HG02623 (cell line): Measurements from ENCODE around the gene OPN4.

Source experiments
- ATAC-seq: cut with Tn5 transposase; IDR thresholded peaks from one replicate; pipeline ENCODE4 v1.9.1; 2021; ENCODE audit warnings: moderate library complexity; ENCODE audit not compliant: unreplicated experiment

Gene OPN4

DNA sequence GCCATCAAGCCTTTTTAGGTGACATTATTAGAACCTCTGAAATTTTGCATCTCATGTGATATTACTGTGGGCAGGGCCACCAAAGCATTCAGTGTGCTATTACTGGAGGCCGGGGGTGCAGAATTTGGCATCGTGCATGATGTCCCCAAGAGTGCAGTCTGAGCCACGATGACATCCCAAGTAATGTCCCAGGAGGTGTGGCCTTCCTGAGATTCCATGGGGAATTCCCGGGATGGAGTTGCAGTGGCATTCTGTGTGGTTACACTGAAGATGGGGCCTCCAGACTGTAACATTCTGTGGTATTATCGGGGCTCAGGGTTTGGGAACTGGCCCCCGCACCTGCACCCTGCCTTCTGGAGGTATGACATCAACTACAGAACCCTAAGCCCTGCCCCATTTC is 23.0 kb downstream of the OPN4 start:
- no peak for ATAC-seq

DNA sequence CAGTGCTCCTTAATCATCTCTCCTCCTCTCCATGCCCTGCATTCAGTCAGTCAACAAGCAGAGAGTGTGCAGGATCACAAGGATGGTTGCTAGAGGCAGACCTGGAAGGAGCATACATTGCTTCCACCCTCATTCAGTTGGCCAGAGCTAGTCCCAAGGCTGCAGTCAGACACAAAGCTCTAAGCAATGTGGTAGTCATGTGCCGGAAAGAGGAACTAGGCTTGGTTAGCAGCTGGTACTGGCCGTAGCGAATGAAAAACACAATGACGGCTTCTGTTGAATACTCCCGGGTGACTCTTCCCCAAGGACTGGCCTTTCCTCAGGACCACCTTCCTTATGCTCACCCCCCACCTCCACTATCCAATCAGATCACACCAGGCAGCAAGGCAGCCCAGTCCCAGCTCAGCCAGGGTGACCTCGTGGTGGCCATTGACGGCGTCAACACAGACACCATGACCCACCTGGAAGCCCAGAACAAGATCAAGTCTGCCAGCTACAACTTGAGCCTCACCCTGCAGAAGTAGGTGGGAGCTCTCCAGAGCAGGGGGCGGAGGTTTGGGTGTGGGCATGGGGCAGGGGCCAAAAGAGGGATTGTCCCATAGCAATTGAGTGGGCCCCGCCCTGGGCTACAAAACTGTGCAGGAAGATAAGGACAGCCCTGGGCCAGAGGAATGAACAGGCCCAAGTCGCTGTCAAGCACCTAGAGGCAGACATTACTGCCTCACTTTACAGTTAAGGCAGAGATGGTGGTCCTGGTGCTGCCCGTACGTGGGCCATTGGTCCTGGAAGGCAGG is 24.8 kb downstream of the OPN4 start:
- ATAC-seq, result no peak

DNA sequence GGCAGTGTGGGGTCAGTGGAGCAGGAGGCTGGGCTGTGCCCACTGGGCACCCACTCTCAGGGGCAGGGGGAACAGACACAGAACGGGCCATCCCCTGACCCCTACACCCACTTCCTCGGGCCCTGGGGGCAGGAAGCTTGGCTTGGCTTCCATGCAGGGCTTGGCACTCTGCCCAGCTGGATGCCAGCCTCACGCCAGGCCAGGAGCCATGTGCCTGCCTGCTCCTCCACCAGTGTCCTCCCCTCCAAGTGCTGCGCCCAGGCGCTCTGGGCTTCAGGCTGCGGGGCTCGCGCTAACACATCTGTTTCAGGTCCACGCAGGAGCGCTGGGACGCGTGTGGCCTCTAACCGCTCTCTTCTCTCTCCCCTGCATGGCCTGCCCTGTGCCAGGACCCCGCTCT is 26.7 kb downstream of the OPN4 start:
- ATAC-seq, result no peak

GRCh38 chr10:86681722-86682386 is 27.5 kb downstream of the OPN4 start:
- no peak for ATAC-seq

DNA sequence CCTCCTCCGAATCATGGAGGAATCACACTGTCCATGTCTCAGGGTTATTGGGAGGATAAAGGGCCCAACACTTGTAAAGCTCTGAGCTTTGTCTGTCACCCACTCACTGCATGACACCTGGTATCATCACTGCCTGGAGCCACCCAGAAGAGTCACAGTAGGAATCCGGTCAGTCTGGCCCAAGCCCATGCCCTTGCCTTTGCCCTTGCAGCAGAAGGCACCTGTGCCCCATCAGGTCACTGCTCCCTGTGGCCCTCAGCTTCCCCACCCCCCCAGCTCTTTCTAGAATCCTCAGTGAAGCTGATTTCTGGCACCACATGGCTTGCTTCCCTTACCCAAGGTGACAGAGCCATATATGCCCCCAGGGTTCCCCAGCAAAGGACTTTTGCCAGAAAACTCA is 28.3 kb downstream of the OPN4 start:
- no peak for ATAC-seq

DNA sequence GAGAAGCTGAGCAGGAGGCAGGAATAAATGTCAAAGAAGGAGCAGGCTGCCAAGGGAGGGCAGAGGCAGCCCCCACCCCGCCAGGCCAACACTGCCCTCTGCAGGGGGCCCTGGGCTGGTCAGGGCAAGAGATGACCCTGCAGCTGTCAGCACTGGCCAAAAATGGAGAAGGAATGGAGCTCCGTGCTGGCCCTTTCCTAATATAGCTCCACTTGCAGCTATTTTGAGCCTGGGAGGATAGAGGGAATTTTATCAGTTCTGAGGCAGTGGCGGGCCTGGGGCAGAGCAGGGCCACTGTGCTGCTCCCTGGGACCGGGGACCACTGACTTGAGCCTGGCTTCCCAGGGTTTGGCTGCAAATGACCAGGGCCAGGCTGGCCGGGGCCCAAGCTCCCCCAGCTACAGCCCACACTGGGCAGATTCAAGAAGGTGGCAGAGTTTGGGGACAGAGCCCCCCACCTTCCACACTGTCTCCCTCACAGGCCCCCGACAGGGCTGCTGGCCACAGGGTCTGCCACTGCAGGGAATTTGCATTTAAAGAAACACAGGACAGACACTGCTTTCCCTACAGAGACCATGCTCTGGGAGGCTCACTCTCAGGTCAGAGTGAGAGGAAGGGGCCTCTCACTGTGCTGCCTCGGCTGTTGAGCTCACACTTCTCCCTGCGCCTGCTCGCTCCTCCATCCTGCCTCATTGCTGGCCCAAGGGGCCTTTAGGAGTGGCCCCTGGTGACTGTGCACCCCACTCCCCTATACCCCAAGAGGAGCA is 30.2 kb downstream of the OPN4 start:
- no peak for ATAC-seq

DNA sequence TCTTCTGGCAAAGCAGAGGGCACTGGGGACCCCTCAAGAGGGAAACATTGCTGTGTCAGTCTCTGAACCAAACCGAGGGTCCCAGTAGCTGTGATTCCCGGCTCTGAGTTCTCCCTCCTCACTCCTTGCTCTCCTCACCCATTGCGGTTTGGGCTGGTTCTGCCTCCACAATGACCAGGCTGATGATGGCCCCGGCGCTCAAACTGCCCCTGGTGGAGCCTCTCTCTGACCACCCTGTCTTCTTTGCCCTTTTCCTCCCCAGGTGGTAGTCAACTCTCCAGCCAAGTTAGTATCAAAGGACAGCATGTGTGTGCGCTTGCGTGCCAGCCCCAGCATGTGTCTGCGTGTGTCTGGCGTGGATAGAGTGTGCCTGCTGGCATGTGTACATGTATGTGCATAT is 31.1 kb downstream of the OPN4 start:
- ATAC-seq, result no peak

- ATAC-seq, result no peak
These were observed 31.7 kb downstream of the OPN4 start for GRCh38 chr10:86685893-86686632.

DNA sequence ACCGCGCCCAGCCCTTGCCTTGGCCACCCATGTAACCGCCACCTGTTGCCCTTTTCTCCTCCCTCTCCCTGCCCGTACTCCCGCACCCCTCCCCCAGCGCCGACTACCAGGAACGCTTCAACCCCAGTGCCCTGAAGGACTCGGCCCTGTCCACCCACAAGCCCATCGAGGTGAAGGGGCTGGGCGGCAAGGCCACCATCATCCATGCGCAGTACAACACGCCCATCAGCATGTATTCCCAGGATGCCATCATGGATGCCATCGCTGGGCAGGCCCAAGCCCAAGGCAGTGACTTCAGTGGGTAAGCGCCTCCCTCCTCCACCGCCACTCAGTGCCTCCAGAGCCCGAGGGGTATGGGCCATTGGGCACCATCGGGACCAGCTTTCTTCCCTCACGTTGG is 32.6 kb downstream of the OPN4 start:
- no peak for ATAC-seq

GRCh38 chr10:86687750-86688149 is 33.4 kb downstream of the OPN4 start:
- no peak for ATAC-seq

DNA sequence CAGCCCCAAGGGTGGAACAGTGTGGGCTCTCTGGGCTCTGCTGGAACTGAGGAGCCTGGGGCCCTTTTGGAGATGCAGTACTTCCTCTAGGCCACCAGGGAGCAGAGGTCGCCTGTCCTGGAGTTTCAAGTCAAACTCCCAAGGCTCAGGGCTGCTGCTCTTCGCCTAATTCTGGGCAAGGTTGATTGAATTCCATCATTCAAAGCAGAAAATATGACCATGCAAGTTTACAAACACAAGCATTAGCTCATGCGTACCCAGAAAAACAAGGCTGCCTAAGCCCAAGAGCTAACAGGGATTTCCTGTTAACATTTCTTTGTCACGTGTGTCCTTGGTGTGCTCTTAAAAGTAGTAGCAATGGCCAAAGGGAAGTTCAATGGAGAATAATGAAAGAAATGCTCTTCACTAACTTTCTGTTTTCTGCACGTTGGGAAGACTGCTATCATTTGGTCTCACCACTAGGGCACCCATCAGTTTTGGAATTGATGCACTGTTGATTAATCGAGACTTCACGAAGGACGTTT is 34.1 kb downstream of the OPN4 start:
- no peak for ATAC-seq

GRCh38 chr10:86689146-86689545 is 34.8 kb downstream of the OPN4 start:
- no peak for ATAC-seq

DNA sequence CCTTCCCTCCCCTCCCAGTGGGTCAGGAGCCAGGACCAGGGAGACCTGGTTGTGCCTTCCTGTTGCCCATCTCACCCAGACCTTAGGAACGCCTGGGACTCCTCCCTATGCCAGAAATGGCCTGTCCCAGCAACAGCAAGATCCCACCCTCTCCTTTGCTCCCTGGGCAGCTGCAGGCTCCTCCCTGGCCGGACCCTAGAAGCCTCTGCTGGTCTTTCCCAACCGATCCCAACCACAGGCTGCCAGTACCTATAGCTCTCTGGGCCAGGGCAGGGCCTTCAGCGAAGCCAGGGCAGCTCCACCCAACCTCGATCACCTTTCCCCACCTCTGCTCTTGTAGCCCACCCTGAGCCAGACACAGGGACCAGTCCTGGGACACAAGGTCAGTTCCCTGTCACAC is 35.9 kb downstream of the OPN4 start:
- no peak for ATAC-seq

DNA sequence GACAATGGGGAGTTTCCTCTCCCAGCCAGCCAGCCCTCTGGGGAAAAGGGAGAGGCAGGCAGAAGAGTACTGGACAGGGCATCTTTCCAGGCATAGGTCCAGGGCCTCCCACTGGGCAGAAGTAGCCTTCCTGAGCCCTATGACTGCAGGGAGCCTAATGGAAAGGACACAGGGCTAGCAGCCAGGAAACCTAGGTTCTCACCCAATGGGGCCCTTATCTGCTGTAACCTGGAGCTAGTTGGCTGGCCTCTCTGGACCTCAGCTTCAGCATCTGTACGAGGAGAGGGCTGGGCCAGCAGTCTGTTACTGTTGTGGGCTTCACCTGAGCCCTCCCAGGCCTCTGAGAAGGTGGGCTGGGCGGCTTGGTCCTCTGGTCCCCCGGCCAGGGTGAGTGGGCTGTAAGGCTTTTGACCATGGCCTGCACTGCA is 36.3 kb downstream of the OPN4 start:
- no peak for ATAC-seq

DNA sequence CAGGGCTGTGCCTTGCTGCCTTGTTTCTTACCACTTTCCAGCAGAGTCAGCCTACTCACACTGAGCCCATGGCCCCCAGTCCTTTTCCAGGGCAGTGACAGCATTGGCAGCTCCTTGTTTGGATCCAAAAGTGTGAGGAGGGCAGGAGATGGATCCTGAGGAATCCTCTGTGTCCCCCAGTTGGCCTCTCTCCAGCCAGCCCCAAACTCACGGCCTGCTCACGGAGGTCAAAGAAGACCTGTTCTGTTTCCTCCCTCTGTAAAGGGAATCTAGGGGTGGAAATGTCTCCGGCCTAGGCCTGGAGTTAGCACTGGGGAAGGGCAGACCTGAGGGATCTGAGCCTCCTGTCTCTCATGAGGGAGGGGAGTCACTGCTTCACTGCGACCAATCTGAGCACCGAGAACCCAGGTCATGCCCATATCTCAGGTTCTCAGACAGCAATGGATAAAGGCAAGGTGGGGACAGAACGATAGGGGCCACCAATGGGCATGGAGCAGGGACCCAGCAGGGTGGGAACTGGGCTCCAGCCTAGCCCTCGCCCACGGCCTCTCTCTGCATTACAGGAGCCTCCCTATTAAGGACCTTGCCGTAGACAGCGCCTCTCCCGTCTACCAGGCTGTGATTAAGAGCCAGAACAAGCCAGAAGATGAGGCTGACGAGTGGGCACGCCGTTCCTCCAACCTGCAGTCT is 37.1 kb downstream of the OPN4 start:
- ATAC-seq, result no peak

DNA sequence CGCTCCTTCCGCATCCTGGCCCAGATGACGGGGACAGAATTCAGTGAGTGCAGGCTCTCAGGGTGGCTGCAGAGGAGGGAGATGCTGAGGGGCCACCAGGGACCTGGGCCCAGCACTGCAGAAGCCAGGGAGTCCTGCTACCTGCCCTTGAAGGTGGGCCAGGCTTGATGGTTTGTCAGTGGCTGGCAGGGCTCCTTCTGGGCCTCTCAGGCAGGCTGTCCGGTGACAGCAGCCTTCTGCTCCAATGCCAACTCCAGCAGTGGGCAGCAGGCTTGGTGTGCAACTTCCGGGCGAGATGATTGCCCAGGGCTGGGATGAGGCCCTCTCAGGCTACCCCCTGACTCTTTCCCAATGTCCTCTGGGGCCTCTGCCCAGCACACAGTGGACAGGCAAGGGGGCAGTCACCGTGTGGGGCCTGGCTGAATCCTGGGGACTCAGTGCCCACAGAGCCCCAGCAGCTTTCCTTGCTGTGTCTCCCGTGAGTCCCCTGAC is 37.7 kb downstream of the OPN4 start:
- ATAC-seq, result no peak

GRCh38 chr10:86692664-86693063 is 38.3 kb downstream of the OPN4 start:
- no peak for ATAC-seq

- no peak for ATAC-seq
These were observed 38.9 kb downstream of the OPN4 start for GRCh38 chr10:86693275-86693674.

DNA sequence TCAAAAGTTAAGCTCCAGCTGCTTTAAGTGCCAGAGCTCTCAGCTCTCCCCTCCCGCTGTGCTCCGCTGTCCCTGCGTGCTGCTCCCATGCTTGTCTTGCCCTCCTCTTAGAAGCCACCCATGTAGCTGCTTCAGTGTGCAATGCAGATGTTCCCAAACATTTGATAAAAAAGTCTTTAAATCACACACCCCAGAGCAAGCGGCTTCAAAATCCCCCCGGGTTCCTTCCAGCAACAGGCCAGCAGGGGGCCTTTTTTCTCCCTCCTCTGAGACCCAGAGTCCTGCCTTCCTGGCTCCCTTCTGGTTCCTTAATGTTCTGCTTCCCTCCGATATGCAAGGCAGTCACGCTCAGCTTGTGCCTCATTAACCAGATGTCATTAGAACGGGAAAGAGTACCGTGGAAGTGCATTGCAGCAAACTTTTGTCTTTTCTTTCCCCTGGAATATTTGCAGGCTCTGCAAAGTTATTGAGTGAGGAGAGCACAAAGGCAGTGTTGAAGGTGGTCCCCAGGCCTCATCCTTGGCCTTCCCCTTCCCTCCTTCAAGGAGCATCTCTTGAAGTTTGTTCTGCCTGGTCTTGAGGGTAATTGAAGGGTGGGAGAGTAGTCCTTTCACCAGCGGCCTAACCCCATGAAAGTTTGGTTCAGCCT is 39.5 kb downstream of the OPN4 start:
- no peak for ATAC-seq
